Measurements from ENCODE around the gene NAALAD2.

GRCh38 chr11:90220391-90220790 is 85.9 kb downstream of the NAALAD2 start:
- TF ChIP-seq CTCF (IDR thresholded peaks at IDR 0.05) (no peak), ZFX (IDR thresholded peaks at IDR 0.05; ENCODE audit: borderline replicate concordance) (no peak)
